ENCODE measurements around the gene GCK. TPM values are rescaled to one million over a fixed set of nuclear protein-coding genes. Genes with fewer than 3 reads are reported as not detected.

The GCK gene
- polyA plus RNA-seq, 3 donors, result 2.5 to 3.6 (median 3.4) TPM

GRCh38 chr7:44158096-44158872 lies 31.0 kb downstream of the GCK start:
- no peak for DNase-seq (ENCODE audit: low read depth in 3 of 3, low spot score in 2 of 3)

- no peak for DNase-seq (ENCODE audit: low read depth in 3 of 3, low spot score in 2 of 3)
These were observed 31.8 kb downstream of the GCK start for GRCh38 chr7:44157116-44158080.

DNA sequence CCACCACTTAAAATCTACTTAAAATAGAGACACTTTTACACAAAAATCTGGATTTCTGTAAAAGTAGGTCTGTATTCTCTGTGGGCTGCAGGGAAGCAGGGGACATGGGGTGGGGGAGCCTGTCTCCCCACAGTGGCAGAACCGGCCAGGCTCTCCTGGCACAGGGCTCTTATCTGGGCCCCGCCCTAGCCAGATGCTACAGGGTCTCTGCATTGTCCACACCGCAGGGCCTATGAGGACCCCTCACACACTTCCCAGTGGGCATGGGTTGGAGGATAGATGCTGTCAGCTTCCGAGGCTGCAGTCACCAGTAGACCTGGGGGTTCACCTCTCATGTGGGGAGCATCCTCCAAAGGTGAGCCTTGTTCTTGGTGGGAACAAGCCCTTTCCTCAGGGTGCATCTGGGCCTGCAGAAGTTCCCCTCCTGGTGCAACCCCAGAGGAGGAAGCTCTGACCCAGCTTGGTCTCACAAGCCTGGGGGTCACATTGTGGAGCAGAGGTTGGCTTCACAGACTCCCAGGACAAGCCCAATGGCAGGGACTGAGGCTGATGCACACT lies 32.7 kb downstream of the GCK start:
- no peak for DNase-seq (ENCODE audit: low read depth in 3 of 3, low spot score in 2 of 3)

- no peak for DNase-seq (ENCODE audit: low read depth in 3 of 3, low spot score in 2 of 3)
These were observed 33.8 kb downstream of the GCK start for GRCh38 chr7:44155191-44156185.

- no peak for DNase-seq (ENCODE audit: low read depth in 3 of 3, low spot score in 2 of 3)
These were observed 34.5 kb downstream of the GCK start for GRCh38 chr7:44154703-44155102.

GRCh38 chr7:44153948-44154335 lies 35.3 kb downstream of the GCK start:
- DNase-seq (ENCODE audit: low read depth in 3 of 3, low spot score in 2 of 3), result no peak

GRCh38 chr7:44152971-44153947 lies 36.0 kb downstream of the GCK start:
- DNase-seq (ENCODE audit: low read depth in 3 of 3, low spot score in 2 of 3), result no peak

DNA sequence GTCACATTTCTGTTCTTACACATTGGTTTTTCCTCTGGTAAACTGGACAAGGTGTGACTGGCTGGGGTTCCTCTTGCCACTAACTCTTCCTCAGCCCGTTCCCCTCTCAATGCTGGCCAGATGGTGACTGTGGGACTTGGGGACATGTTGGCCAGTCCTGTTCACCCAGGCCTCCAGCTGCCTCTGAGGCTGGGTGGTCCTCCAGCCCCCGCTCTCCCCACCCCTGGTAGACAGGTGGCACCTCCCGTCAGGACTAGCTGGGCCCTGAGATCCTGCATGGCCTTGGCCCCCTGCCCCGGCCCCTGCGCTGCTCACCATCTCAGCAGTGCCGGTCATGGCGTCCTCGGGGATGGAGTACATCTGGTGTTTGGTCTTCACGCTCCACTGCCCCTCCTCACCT lies 37.3 kb downstream of the GCK start:
- no peak for DNase-seq (ENCODE audit: low read depth in 3 of 3, low spot score in 2 of 3)

- DNase-seq (ENCODE audit: low read depth in 3 of 3, low spot score in 2 of 3), result no peak
These were observed 38.0 kb downstream of the GCK start for GRCh38 chr7:44150966-44151941.

DNA sequence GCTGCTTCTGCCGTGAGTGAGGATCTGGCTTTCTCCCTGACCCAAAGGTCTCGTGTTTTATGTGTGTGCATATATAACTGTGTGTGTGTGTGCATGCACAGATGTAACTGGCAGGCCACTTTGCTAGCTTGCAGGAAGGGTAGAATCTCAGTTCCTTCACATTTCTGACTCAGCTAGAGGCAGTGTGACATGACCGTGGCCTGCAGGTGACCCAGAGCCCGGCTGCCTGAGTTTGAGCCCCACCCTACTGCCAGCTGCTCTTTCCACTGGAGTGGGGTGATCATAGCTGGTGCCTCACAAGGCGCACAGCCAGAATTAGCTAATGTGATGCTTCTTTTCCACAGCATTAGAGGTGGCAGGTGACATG lies 38.8 kb downstream of the GCK start:
- no peak for DNase-seq (ENCODE audit: low read depth in 3 of 3, low spot score in 2 of 3)

DNA sequence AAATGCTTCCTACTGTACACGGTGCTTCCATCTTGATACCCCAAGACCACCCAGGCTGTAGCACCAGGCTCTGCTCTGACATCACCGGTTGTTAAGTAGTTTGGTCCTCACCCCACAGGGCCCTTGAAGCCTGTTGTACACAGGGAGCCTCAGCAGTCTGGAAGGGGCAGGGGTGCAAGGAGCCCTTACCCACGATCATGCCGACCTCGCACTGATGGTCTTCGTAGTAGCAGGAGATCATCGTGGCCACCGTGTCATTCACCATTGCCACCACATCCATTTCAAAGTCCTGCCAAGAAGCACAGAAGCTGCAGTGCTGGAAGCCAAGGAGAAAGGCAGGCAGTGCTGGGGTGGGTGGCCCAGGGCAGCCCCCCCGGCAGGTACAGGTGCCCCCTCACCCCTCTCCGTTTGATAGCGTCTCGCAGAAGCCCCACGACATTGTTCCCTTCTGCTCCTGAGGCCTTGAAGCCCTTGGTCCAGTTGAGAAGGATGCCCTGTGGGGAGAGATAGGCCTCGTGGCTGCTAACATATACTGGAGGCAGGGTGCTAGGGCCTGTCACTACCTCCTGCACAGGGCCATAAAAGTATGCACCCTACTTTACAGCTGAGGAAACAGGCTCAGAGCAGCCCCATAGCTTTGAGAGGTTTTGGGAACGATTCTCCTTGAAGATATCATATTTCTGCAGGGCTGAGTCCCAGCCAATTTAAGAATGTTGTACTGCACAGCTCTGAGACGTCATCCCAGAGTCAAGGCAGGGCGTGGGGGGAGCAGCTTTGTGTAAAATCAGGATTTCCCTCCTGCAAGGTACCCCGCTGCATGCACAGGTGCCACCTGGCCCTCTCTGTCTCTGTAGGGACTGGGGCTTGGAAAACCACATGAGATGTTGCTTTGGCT lies 39.4 kb downstream of the GCK start:
- DNase-seq (ENCODE audit: low read depth in 3 of 3, low spot score in 2 of 3), result no peak

- DNase-seq (ENCODE audit: low read depth in 3 of 3, low spot score in 2 of 3), result no peak
These were observed 40.2 kb downstream of the GCK start for GRCh38 chr7:44148961-44149536.

- DNase-seq (ENCODE audit: low read depth in 3 of 3, low spot score in 2 of 3), result no peak
These were observed 41.1 kb downstream of the GCK start for GRCh38 chr7:44148166-44148565.

- no peak for DNase-seq (ENCODE audit: low read depth in 3 of 3, low spot score in 2 of 3)
These were observed 41.9 kb downstream of the GCK start for GRCh38 chr7:44147026-44147991.

Measured in right renal cortex interstitium (tissue), 3 donors.